Tongue (tissue), 2 donors: Measurements from ENCODE around the gene ITM2B. TPM values are rescaled to one million over a fixed set of nuclear protein-coding genes. Genes with fewer than 3 reads are reported as not detected.

Experiments
- DNase-seq: peaks from one replicate; pipeline ENCODE4 v3.0.0-alpha.2; 2015
- total RNA-seq: library from RNA; depleted of rRNA; stranded (reverse); fragments of >200 nt; gene quantifications from one replicate; pipeline ENCODE4 v1.2.3, GENCODE V29; 2014

ITM2B gene
- total RNA-seq, 1 donor from 2014 or later: 332 TPM

DNA sequence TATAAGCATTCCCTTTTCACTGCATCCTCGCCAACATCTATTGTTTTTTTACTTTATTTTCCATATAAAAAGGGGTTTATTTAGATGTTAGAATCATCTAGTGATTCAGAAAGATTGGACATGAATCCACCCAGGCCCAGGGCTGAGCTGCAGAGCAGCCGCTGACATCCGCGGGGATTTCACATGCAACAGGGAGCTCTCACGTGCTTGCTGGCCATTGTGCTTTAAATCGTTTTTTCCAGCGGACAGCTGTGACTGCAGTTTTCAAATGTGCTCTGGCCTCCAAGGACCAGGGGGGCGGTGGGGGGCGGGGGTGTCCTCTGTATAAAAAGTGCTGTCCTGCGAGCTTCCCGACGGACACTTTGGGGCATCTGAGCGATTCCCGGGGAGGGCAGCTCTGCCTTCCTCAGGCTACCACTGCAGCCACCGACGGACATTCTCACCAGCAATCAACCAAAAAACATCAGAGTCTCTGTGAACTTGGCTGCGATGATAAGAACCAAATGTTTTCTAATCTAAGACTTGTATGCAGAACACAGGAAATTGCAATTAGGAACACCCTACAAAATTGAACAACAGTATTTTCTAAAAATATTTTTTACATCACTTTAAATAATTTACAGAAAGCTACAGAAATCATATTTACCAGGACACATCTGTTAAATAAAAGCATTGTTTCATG, 83.1 kb downstream of the ITM2B start:
- no peak for DNase-seq

DNA sequence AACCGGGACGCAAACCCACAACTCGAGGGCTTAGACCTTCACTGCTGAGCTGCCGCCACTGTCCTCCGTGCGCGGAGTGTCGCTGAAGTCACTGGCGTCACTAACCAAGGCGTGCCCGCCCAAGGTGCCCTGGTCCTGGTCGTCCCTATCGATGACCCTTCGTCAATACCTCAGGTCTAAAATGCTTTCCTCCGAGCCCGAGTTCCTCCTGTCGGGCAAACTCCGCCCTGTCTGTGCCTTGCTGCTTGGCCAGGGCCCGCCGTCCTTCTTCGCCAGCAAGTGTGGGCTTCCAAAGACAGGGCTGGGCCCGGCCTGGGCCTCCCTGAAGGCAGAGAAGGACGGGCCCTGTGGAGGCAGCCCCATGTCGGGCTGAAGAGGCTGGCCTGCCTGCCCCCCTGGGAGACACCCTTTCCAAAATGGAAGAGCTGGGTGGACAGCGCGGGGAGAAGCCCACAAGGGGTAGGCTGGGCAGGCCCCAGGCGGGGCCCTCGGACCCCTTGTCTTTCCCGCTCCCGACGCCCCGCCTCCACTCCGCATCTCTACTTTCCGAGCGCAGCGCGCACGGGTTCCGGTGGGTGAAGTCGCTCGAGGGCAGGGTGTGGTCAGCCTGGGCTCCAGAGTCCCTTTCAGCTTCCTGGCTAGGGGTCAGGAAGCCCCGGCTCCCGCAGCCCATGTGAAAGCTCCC, 84.0 kb downstream of the ITM2B start:
- DNase-seq: no peak

DNA sequence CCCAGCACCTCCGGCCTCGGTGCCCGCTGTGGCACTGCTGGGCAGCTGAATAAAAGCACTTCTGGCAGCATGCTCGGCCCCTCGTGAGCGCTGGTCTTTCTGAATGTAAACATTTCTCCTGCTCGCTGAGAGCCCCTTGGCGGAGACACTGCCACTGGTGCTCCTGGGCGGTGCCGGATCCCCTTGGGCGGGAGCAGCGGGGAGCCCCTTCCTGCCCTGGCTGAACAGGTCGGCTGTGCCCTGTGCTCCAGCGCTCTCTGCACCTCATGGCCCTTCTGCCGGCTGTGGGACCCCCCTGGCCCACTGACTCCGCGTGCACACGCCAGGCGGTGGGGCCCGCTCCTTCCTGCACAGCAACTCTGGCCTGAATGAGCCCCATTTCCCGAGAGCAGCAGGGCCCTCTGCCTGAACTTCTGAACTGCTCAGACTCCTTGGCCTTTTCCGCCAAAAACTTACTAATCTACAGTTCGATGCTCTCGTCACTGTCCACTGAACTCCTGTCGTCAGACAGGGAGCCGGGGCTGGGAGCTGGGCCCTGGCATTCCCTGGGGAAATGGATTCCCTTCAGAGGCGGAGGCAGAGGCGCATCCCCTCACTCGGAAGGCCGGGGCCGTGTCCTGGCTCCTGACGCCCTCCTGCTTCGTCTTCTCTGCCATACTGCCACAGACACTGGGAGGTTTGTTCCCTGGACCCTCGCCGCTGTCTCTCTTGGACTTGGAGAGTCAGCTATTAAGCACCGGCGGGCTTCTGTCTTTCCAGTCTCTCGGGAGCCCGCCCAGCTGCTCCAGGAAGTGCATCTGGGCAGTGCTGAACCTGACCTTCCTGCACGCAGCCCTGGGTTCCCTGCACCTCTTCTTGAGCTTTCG, 84.7 kb downstream of the ITM2B start:
- peak; percentile 25 for DNase-seq

DNA sequence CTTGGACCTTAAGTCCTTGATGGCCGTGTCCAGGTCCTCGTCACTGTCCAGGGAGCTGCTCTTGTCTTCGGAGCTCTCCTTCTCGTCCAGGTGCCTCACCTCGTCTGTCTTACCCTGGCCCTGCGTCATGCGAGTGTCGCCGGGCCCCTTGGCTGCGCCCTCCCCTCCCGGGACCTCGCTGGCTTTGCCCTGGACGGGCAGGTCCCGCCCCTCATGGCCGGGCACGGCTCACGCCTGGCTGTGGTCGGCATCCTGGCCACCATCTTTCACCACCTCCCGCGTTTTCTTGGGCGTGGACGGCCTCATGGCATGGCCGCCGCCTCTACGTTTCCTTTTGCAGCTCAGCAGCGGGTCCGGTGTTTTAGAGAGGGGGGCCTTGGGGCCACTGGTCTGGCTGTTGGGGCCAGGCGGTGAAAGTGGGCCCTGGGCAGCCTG, 85.4 kb downstream of the ITM2B start:
- DNase-seq: no peak

GRCh38 chr13:48318821-48319511, 86.0 kb downstream of the ITM2B start:
- peak; percentile 45 for DNase-seq

Other genes starting within 250 kb of the ITM2B start
- gene SUCLA2, start 231.9 kb upstream of the ITM2B start, total RNA-seq: 106 TPM
- gene NUDT15, start 195.5 kb upstream of the ITM2B start, total RNA-seq: 9.6 TPM
- 53.3 TPM for gene MED4, start 138.1 kb upstream of the ITM2B start, total RNA-seq
- gene RB1, start 70.5 kb downstream of the ITM2B start, total RNA-seq: 55.8 TPM
- gene LPAR6, start 179.9 kb downstream of the ITM2B start, total RNA-seq: 54.1 TPM